Right lobe of liver (tissue), 6 donors: ENCODE data around the gene CIAO2B. TPM values are rescaled to one million over a fixed set of nuclear protein-coding genes. Genes with fewer than 3 reads are reported as not detected.

ENCODE experiments used
- ATAC-seq, 4 donors: fragments of 200-7000 bp; cut with Tn5 transposase; one replicate each; pipeline ENCODE4 v1.9.1; 2020; ENCODE audit warnings: mild to moderate bottlenecking in 4 of 4, moderate library complexity in 4 of 4
- DNase-seq, 3 donors: peaks; one replicate each; pipeline ENCODE4 v3.0.0-alpha.2; 2020
- H3K27ac ChIP-seq, 3 donors: fragments of 200-600 bp; one replicate each; pipeline ENCODE4 v1.8.0; 2022
- H3K27me3 ChIP-seq, 2 donors: fragments of 200-600 bp; one replicate each; pipeline ENCODE4 v1.8.0; 2022
- H3K36me3 ChIP-seq, 4 donors: fragments of 200-600 bp; sonication (generic) in 1 of 4; one replicate each; pipeline versions ENCODE4 v1.5.1 to v1.8.0; 2017 to 2022; ENCODE audit warnings: control low read depth in 1 of 4
- H3K4me1 ChIP-seq, 4 donors: fragments of 200-600 bp; sonication (generic) in 1 of 4; one replicate each; pipeline versions ENCODE4 v1.5.1 to v1.8.0; 2017 to 2022; ENCODE audit warnings: control low read depth in 1 of 4
- H3K4me3 ChIP-seq, 3 donors: fragments of 200-600 bp; one replicate each; pipeline ENCODE4 v1.8.0; 2022
- H3K9me3 ChIP-seq, 4 donors: fragments of 200-600 bp; sonication (generic) in 1 of 4; one replicate each; pipeline versions ENCODE4 v1.5.1 to v1.8.0; 2017 to 2022; ENCODE audit warnings: control low read depth in 1 of 4
- CTCF ChIP-seq, 4 donors: fragments of 200-600 bp in 3 of 4; fragments of 450-650 bp in 1 of 4; IDR thresholded peaks; one replicate each; pipeline versions ENCODE4 v1.5.1 to v1.8.0; 2016 to 2022; ENCODE audit warnings: antibody characterized with exemption in 4 of 4, mild to moderate bottlenecking in 2 of 4
- POLR2A ChIP-seq: fragments of 450-650 bp; IDR thresholded peaks from one replicate; pipeline ENCODE4 v1.6.1; 2017; ENCODE audit warnings: antibody characterized with exemption, mild to moderate bottlenecking
- WGBS: methylation state at CpG from one replicate; pipeline ENCODE4 v1.1.6; 2018; ENCODE audit warnings: low coverage, low lambda C conversion rate; ENCODE audit not compliant: insufficient coverage; ENCODE audit errors: missing lambda C conversion rate; 5-methylcytosine and 5-hydroxymethylcytosine counted together
- intact Hi-C, 2 donors: fragments of 100-400 bp; cut with DNase I; formaldehyde crosslinking; loops; one replicate each; pipeline versions ENCODE4 v1.11.2 to v1.14.1; 2022
- long read RNA-seq: library from polyadenylated mRNA; unstranded; transcript quantifications from one replicate; pipeline ENCODE4 v2.0.0, GENCODE V29; 2019
- total RNA-seq, 6 experiments: library from RNA; depleted of rRNA in 2 of 6; stranded (reverse); fragments of >200 nt in 2 of 6; fragmentation: NEBNext Ultra II Directional in 3 of 6; extraction: Animal tissue kit (Norgen Biotek cat#: 25700) in 3 of 6; gene quantifications; one replicate each; pipeline versions ENCODE4 v1.1.0 to v1.2.4, GENCODE V29; 2016 to 2023
- donor health status: DM: no; HTN: yes; CAD: no.
- donor health status: DM: no; HTN: no; CAD: no.
- donor health status: DM: no; HTN: no; CAD: no.
- donor health status: DM: no; HTN: yes; CAD: no.
- donor health status: DM: no; HTN: yes; CAD: no.

CIAO2B gene
- total RNA-seq, result 100 to 1,000 TPM in 2 of 6 experiments, 10 to 100 TPM in 4; 40.6 to 111 (median 47.4) TPM
- long read RNA-seq, transcript CIAO2B-201 (5 exons, 676 nt), result major isoform, 34 of 42 reads
- long read RNA-seq, partial matches to known transcripts, result 8 of 42 reads
- long read RNA-seq, other reads (novel, unspliced or antisense), result 0 of 42 reads

- Histone ChIP-seq H3K36me3 (peaks cover 0 to 14% (median 7%) of the 10 kb centered on the region in 4 donors), H3K4me1 (peaks cover 0 to 42% (median 19%) of the 10 kb centered on the region in 4 donors), H3K27ac (peak within 1 kb of the TSS; percentile 95 to 99 (median 95)), H3K27me3 (no peaks in the 10 kb centered on the region), H3K4me3 (peak within 1 kb of the TSS; percentile 94 to 100 (median 98)), H3K9me3 (no peaks in the 10 kb centered on the region)
- TF ChIP-seq POLR2A (peak; percentile 84), CTCF (IDR thresholded peaks at IDR 0.05) (no peak)
- DNase-seq (peak; percentile 91 to 93 (median 92)), ATAC-seq (peak; percentile 63 to 69 (median 66))
- 0% methylated on average over 2 of the region's 76 CpGs for WGBS
- intact Hi-C loops, result no loop called here
Measured at GRCh38 chr16:66934138-66934838, at the start of gene CIAO2B. Gene CIAO2B, minus strand, starts transcription at chr16:66934402. Its CDS starts 38 bp downstream, at chr16:66934364.

- no peak for DNase-seq
- intact Hi-C loops, result no loop called here
- ATAC-seq, result no peak
- no peaks in the 10 kb centered on the region for H3K27me3 ChIP-seq
- no peak overlapping the region for H3K27ac ChIP-seq
- no peaks in the 10 kb centered on the region for H3K36me3 ChIP-seq
- 88% methylated on average over 9 of the region's 9 CpGs for WGBS
- no peaks in the 10 kb centered on the region for H3K9me3 ChIP-seq
- TF ChIP-seq POLR2A, result no peak
- no peak for TF ChIP-seq CTCF (IDR thresholded peaks at IDR 0.05)
- H3K4me1 ChIP-seq, result peaks cover 0 to 4% (median 1%) of the 10 kb centered on the region in 4 donors
- H3K4me3 ChIP-seq, result no peak overlapping the region
Measured at GRCh38 chr16:66983033-66983432, 48.8 kb upstream of the CIAO2B start.

- 59% methylated on average over 12 of the region's 16 CpGs for WGBS
- intact Hi-C loops, result loop anchor here in 1 of 2 donors (10.0 kb wide), 1 partner anchor 176 kb away; the partner anchor contains the start of genes B3GNT9, FBXL8 and TRADD
- no peak overlapping the region for H3K27ac ChIP-seq
- TF ChIP-seq CTCF (IDR thresholded peaks at IDR 0.05) (no peak), POLR2A (no peak)
- ATAC-seq (peak in 1 of 4 donors; percentile 3), DNase-seq (no peak)
- no peaks in the 10 kb centered on the region for H3K27me3 ChIP-seq
- peaks cover 0 to 5% (median 3%) of the 10 kb centered on the region in 4 donors for H3K4me1 ChIP-seq
- no peak overlapping the region for H3K4me3 ChIP-seq
- no peaks in the 10 kb centered on the region for H3K36me3 ChIP-seq
- H3K9me3 ChIP-seq, result no peaks in the 10 kb centered on the region
Measured at GRCh38 chr16:66979011-66979717, 45.0 kb upstream of the CIAO2B start.

GRCh38 chr16:66977341-66978113 is 43.3 kb upstream of the CIAO2B start:
- Histone ChIP-seq H3K27ac (no peak overlapping the region), H3K36me3 (peaks cover 0 to 1% (median 0%) of the 10 kb centered on the region in 4 donors), H3K27me3 (no peaks in the 10 kb centered on the region), H3K4me1 (peaks cover 0 to 5% (median 3%) of the 10 kb centered on the region in 4 donors), H3K4me3 (no peak overlapping the region), H3K9me3 (no peaks in the 10 kb centered on the region)
- 25% methylated on average over 12 of the region's 15 CpGs for WGBS
- ATAC-seq (peak; percentile 98 to 99 (median 98)), DNase-seq (peak; percentile 91 to 94 (median 92))
- intact Hi-C loops, result loop anchor here in 1 of 2 donors (10.0 kb wide), 1 partner anchor 177 kb away; the partner anchor contains the start of genes B3GNT9, FBXL8 and TRADD
- TF ChIP-seq POLR2A (no peak), CTCF (IDR thresholded peaks at IDR 0.05) (peak; percentile 97 to 99 (median 98))
